Smooth muscle cell (in vitro differentiated cells): ENCODE results near the gene AGXT. TPM values are rescaled to one million over a fixed set of nuclear protein-coding genes. Genes with fewer than 3 reads are reported as not detected.

ENCODE experiments used
- DNase-seq: peaks from one replicate; lab custom pipeline; 2025; ENCODE audit not compliant: unreplicated experiment; lab: John Stamatoyannopoulos, UW
- H2AFZ ChIP-seq: fragments of 200-600 bp; sonication (generic); 2 replicates; pipeline ENCODE4 v1.6.0; 2016; ENCODE audit warnings: antibody characterized with exemption, low read depth, mild to moderate bottlenecking
- H3F3A ChIP-seq: fragments of 200-600 bp; sonication (generic); 2 replicates; pipeline ENCODE4 v1.6.0; 2017; ENCODE audit warnings: antibody characterized with exemption, low read depth
- H3K27ac ChIP-seq: fragments of 200-600 bp; sonication (generic); 2 replicates; pipeline ENCODE4 v1.5.1; 2016; ENCODE audit warnings: low read depth, mild to moderate bottlenecking
- H3K27me3 ChIP-seq: fragments of 200-600 bp; sonication (generic); 2 replicates; pipeline ENCODE4 v1.6.1; 2016; ENCODE audit warnings: low read depth, mild to moderate bottlenecking
- H3K36me3 ChIP-seq: fragments of 200-600 bp; sonication (generic); 2 replicates; pipeline ENCODE4 v1.5.1; 2016; ENCODE audit warnings: low read depth
- H3K4me1 ChIP-seq: fragments of 200-600 bp; sonication (generic); 2 replicates; pipeline ENCODE4 v1.5.1; 2016; ENCODE audit warnings: low read depth
- H3K4me2 ChIP-seq: fragments of 200-600 bp; sonication (generic); 2 replicates; pipeline ENCODE4 v1.6.0; 2016; ENCODE audit warnings: mild to moderate bottlenecking
- H3K4me3 ChIP-seq: fragments of 200-600 bp; sonication (generic); 2 replicates; pipeline ENCODE4 v1.5.1; 2016; ENCODE audit warnings: mild to moderate bottlenecking
- H3K79me2 ChIP-seq: fragments of 200-600 bp; sonication (generic); 2 replicates; pipeline ENCODE4 v1.6.0; 2016; ENCODE audit warnings: low read depth, mild to moderate bottlenecking
- H3K9ac ChIP-seq: fragments of 200-600 bp; sonication (generic); 2 replicates; pipeline ENCODE4 v1.6.0; 2016; ENCODE audit warnings: low read depth
- H3K9me3 ChIP-seq: fragments of 200-600 bp; sonication (generic); replicated peaks from 2 replicates; pipeline ENCODE4 v1.5.1; 2016; ENCODE audit warnings: low read depth
- H4K20me1 ChIP-seq: fragments of 200-600 bp; sonication (generic); 2 replicates; pipeline ENCODE4 v1.6.0; 2016; ENCODE audit warnings: low read depth
- CTCF ChIP-seq: fragments of 200-600 bp; sonication (generic); IDR thresholded peaks from 2 replicates; pipeline ENCODE4 v1.5.1; 2017; ENCODE audit warnings: borderline replicate concordance, mild to moderate bottlenecking, antibody characterized with exemption; ENCODE audit not compliant: insufficient read depth, poor library complexity, severe bottlenecking
- WGBS: methylation state at CpG from one replicate; pipeline ENCODE4 v1.1.7; 2016; ENCODE audit warnings: low lambda C conversion rate; 5-methylcytosine and 5-hydroxymethylcytosine counted together
- polyA plus RNA-seq: library from polyadenylated mRNA; unstranded; fragments of >200 nt; fragmentation: Nextera tagmentation; extraction: Ambion mirVana; gene quantifications from 2 replicates; pipeline ENCODE4 v1.2.1, GENCODE V29; 2016
- total RNA-seq: library from RNA; depleted of rRNA; stranded (reverse); fragments of >200 nt; gene quantifications from 2 replicates; pipeline ENCODE4 v1.2.3, GENCODE V29; 2014

Gene AGXT
- total and polyA plus RNA-seq, 2 experiments from 2014 or later = not detected

GRCh38 chr2:240914645-240915525 is 46.3 kb downstream of the AGXT start:
- 67% methylated on average over 19 of the region's 25 CpGs for WGBS

GRCh38 chr2:240915526-240916341 is 47.1 kb downstream of the AGXT start:
- Histone ChIP-seq H3K4me1 (no peaks in the 10 kb centered on the region), H3K4me2 (no peak overlapping the region), H3K27ac (no peak overlapping the region), H3K4me3 (no peak overlapping the region), H3K9me3 (no peaks in the 10 kb centered on the region), H3K36me3 (no peaks in the 10 kb centered on the region), H4K20me1 (no peaks in the 10 kb centered on the region), H3K79me2 (no peaks in the 10 kb centered on the region), H3K27me3 (no peaks in the 10 kb centered on the region), H2AFZ (no peak overlapping the region), H3K9ac (no peak overlapping the region), H3F3A (no peaks in the 10 kb centered on the region)
- no peak for DNase-seq
- WGBS = 30% methylated on average over 27 of the region's 34 CpGs
- no peak for TF ChIP-seq CTCF

More at GRCh38 chr2:240914645-240915525, 46.3 kb downstream of the AGXT start:
- no peak overlapping the region for H3K9ac ChIP-seq
- no peak for DNase-seq
- no peak overlapping the region for H3K4me3 ChIP-seq
- H3K36me3 ChIP-seq = no peaks in the 10 kb centered on the region
- H3K27me3 ChIP-seq = no peaks in the 10 kb centered on the region
- H4K20me1 ChIP-seq = no peaks in the 10 kb centered on the region
- H3K79me2 ChIP-seq = no peaks in the 10 kb centered on the region
- H3K4me2 ChIP-seq = no peak overlapping the region
- H3F3A ChIP-seq = no peaks in the 10 kb centered on the region
- TF ChIP-seq CTCF = no peak
- H2AFZ ChIP-seq = no peak overlapping the region
- no peaks in the 10 kb centered on the region for H3K4me1 ChIP-seq
- no peaks in the 10 kb centered on the region for H3K9me3 ChIP-seq
- H3K27ac ChIP-seq = no peak overlapping the region

- peak; percentile 33 for DNase-seq
- TF ChIP-seq CTCF = no peak
- no peaks in the 10 kb centered on the region for H4K20me1 ChIP-seq
- H3K79me2 ChIP-seq = no peaks in the 10 kb centered on the region
- no peaks in the 10 kb centered on the region for H3K36me3 ChIP-seq
- H3K4me3 ChIP-seq = no peak overlapping the region
- H3K27ac ChIP-seq = no peak overlapping the region
- H3K9ac ChIP-seq = no peak overlapping the region
- H2AFZ ChIP-seq = no peak overlapping the region
- 13% methylated on average over 19 of the region's 24 CpGs for WGBS
- H3K9me3 ChIP-seq = no peaks in the 10 kb centered on the region
- H3K27me3 ChIP-seq = no peaks in the 10 kb centered on the region
- H3K4me1 ChIP-seq = no peaks in the 10 kb centered on the region
- H3K4me2 ChIP-seq = peak overlapping the region; percentile 71
- H3F3A ChIP-seq = no peaks in the 10 kb centered on the region
These were observed 48.0 kb downstream of the AGXT start for GRCh38 chr2:240916571-240917008.
